HepG2 (cell line): ENCODE results near the gene TTC16. TPM values are rescaled to one million over a fixed set of nuclear protein-coding genes. Genes with fewer than 3 reads are reported as not detected.

Experiments used
- BORCS8-MEF2B ChIP-seq: sonication (generic); formaldehyde crosslinking; IDR thresholded peaks from 2 replicates; pipeline ENCODE4 v1.8.0; 2022; ENCODE audit warnings: mild to moderate bottlenecking, missing genetic modification reagents
- CSRNP1 ChIP-seq: sonication (generic); formaldehyde crosslinking; IDR thresholded peaks from 2 replicates; pipeline ENCODE4 v1.8.1; 2023; ENCODE audit warnings: mild to moderate bottlenecking, missing genetic modification reagents
- HOXA9 ChIP-seq: sonication (generic); formaldehyde crosslinking; IDR thresholded peaks from 2 replicates; pipeline ENCODE4 v1.8.1; 2022; ENCODE audit warnings: missing genetic modification reagents, mild to moderate bottlenecking, moderate library complexity, borderline replicate concordance
- IRF1 ChIP-seq: sonication (generic); formaldehyde crosslinking; IDR thresholded peaks from 2 replicates; pipeline ENCODE4 v1.4.0; 2020; ENCODE audit warnings: low read depth, mild to moderate bottlenecking, missing genetic modification reagents
- LCORL ChIP-seq, 2 experiments: fragments of 450-650 bp in 1 of 2; sonication (generic) in 1 of 2; formaldehyde crosslinking in 1 of 2; IDR thresholded peaks; 2 replicates each; pipeline versions ENCODE4 v1.5.0 to v1.6.1; 2017 to 2020; ENCODE audit warnings: antibody characterized with exemption in 1 of 2, missing genetic modification reagents in 1 of 2
- MAX ChIP-seq: IDR thresholded peaks from 2 replicates; pipeline ENCODE4 v1.6.1; 2012; ENCODE audit warnings: inconsistent platforms
- NFYC ChIP-seq: IDR thresholded peaks from 2 replicates; pipeline ENCODE4 v1.6.1; 2016; ENCODE audit warnings: missing genetic modification reagents, missing compliant biosample characterization
- NR2F2 ChIP-seq: IDR thresholded peaks from 2 replicates; pipeline ENCODE4 v1.6.1; 2012; ENCODE audit warnings: low read depth, inconsistent platforms, borderline replicate concordance
- REXO4 ChIP-seq: sonication (generic); formaldehyde crosslinking; IDR thresholded peaks from 2 replicates; pipeline ENCODE4 v1.8.0; 2022; ENCODE audit warnings: missing genetic modification reagents, mild to moderate bottlenecking, borderline replicate concordance
- RFX1 ChIP-seq: fragments of 450-650 bp; IDR thresholded peaks from 2 replicates; pipeline ENCODE4 v1.6.1; 2017
- RXRB ChIP-seq: IDR thresholded peaks from 2 replicates; pipeline ENCODE4 v1.6.1; 2016; ENCODE audit warnings: borderline replicate concordance, missing genetic modification reagents, missing compliant biosample characterization
- SALL2 ChIP-seq: sonication (generic); formaldehyde crosslinking; IDR thresholded peaks from 2 replicates; pipeline ENCODE4 v1.8.1; 2023; ENCODE audit warnings: mild to moderate bottlenecking, missing genetic modification reagents, inconsistent platforms
- ZBTB14 ChIP-seq: sonication (generic); formaldehyde crosslinking; IDR thresholded peaks from 2 replicates; pipeline ENCODE4 v1.4.0; 2020; ENCODE audit warnings: missing genetic modification reagents
- ZFP1 ChIP-seq: IDR thresholded peaks from 2 replicates; pipeline ENCODE4 v1.6.1; 2016
- ZFP36L1 ChIP-seq: sonication (generic); formaldehyde crosslinking; IDR thresholded peaks from 2 replicates; pipeline ENCODE4 v1.8.0; 2022; ENCODE audit warnings: mild to moderate bottlenecking, missing genetic modification reagents, moderate library complexity
- ZKSCAN5 ChIP-seq: sonication (generic); formaldehyde crosslinking; IDR thresholded peaks from 2 replicates; pipeline ENCODE4 v1.5.1; 2020; ENCODE audit warnings: mild to moderate bottlenecking, missing genetic modification reagents
- ZNF260 ChIP-seq: sonication (generic); formaldehyde crosslinking; IDR thresholded peaks from 2 replicates; pipeline ENCODE4 v1.4.0; 2020; ENCODE audit warnings: missing genetic modification reagents, low read depth, mild to moderate bottlenecking, borderline replicate concordance
- ZNF335 ChIP-seq: sonication (generic); formaldehyde crosslinking; IDR thresholded peaks from 2 replicates; pipeline ENCODE4 v1.4.0; 2020; ENCODE audit warnings: missing genetic modification reagents
- ZNF383 ChIP-seq: sonication (generic); formaldehyde crosslinking; IDR thresholded peaks from 2 replicates; pipeline ENCODE4 v1.4.0; 2020; ENCODE audit warnings: missing genetic modification reagents, mild to moderate bottlenecking, borderline replicate concordance
- ZNF546 ChIP-seq: sonication (generic); formaldehyde crosslinking; conservative IDR thresholded peaks from 2 replicates; pipeline ENCODE4 v1.8.1; 2023; ENCODE audit warnings: mild to moderate bottlenecking, missing genetic modification reagents
- ZNF570 ChIP-seq: sonication (generic); formaldehyde crosslinking; IDR thresholded peaks from 2 replicates; pipeline ENCODE4 v1.4.0; 2020; ENCODE audit warnings: mild to moderate bottlenecking, missing genetic modification reagents, borderline replicate concordance
- ZNF580 ChIP-seq: IDR thresholded peaks from 2 replicates; pipeline ENCODE4 v1.6.1; 2016; ENCODE audit warnings: low read depth, borderline replicate concordance
- ZNF660 ChIP-seq: sonication (generic); formaldehyde crosslinking; IDR thresholded peaks from 2 replicates; pipeline ENCODE4 v1.5.1; 2020; ENCODE audit warnings: mild to moderate bottlenecking, low read depth, missing genetic modification reagents, borderline replicate concordance
- ZNF691 ChIP-seq: sonication (generic); formaldehyde crosslinking; IDR thresholded peaks from 2 replicates; pipeline ENCODE4 v1.4.0; 2020; ENCODE audit warnings: missing genetic modification reagents, low read depth, mild to moderate bottlenecking, borderline replicate concordance
- polyA plus RNA-seq, 8 experiments: library from polyadenylated mRNA; depleted of rRNA in 3 of 8; stranded (reverse) in 7 of 8; unstranded in 1 of 8; fragments of >200 nt; fragmentation: Illumina TruSeq in 4 of 8; extraction: Trizol in 4 of 8; gene quantifications; 2 replicates each; pipeline versions ENCODE4 v1.2.1 to v1.2.3, GENCODE V29; 2011 to 2016; ENCODE audit warnings: low read depth in 4 of 8, missing spikeins in 1 of 8, mixed read lengths in 1 of 8; ENCODE audit not compliant: insufficient read depth in 1 of 8
- total RNA-seq, 5 experiments: library from RNA; depleted of rRNA; stranded (reverse); fragments of >200 nt; fragmentation: Illumina TruSeq; extraction: Trizol; gene quantifications; 2 replicates each; pipeline ENCODE4 v1.2.3, GENCODE V29; 2016; ENCODE audit warnings: low read depth in 1 of 5

TTC16 gene
- total and polyA plus RNA-seq, 2 of the 13 experiments (the other 11 are each of a cell fraction or from before 2014, with no cell fraction given), result not detected

- TF ChIP-seq CSRNP1 (CRISPR knock-in tag) (peak; percentile 77; the same call in 1 of the 2 replicates), RFX1 (peak; percentile 99), IRF1 (CRISPR knock-in tag) (0 out of 2 replicates have a peak, but pooled peaks have one; percentile 67), ZFP36L1 (CRISPR knock-in tag) (no peak; the same call in 1 of the 2 replicates), ZNF383 (peak; percentile 99; the same call in 1 of the 2 replicates), ZNF660 (no peak), ZFP1 (CRISPR knock-in tag) (no peak), ZNF546 (CRISPR knock-in tag) (peak; percentile 74; the same call in 1 of the 2 replicates), LCORL (IDR thresholded peaks at IDR 0.05) (no peak), LCORL (CRISPR knock-in tag; IDR thresholded peaks at IDR 0.05) (peak; percentile 70), NR2F2 (no peak), HOXA9 (no peak), ZNF580 (CRISPR knock-in tag) (0 out of 2 replicates have a peak, but pooled peaks have one; percentile 54), ZNF260 (CRISPR knock-in tag) (no peak), REXO4 (CRISPR knock-in tag) (no peak), ZBTB14 (CRISPR knock-in tag) (no peak), ZNF570 (no peak), NFYC (CRISPR knock-in tag) (peak; percentile 67), ZKSCAN5 (CRISPR knock-in tag) (no peak), BORCS8-MEF2B (CRISPR knock-in tag) (peak; percentile 70; the same call in 1 of the 2 replicates), SALL2 (CRISPR knock-in tag) (peak; percentile 73; the same call in 1 of the 2 replicates), RXRB (CRISPR knock-in tag) (peak; percentile 49; the same call in 1 of the 2 replicates), ZNF335 (peak; percentile 79; the same call in 1 of the 2 replicates), MAX (peak; percentile 49; the same call in 1 of the 2 replicates), ZNF691 (peak; percentile 26; the same call in 1 of the 2 replicates)
Observed at GRCh38 chr9:127734747-127735529, 19.1 kb downstream of the TTC16 start, which contains the start of gene TOR2A (continued).
